AG04449 (cell line): ENCODE data around the gene RPS18.

ENCODE experiments used
- CTCF ChIA-PET: fragments of 350-600 bp; formaldehyde crosslinking; extraction: SDS; loops from one replicate; lab custom pipeline; 2021; ENCODE audit warnings: antibody characterized with exemption; lab: Yijun Ruan, JAX
- POLR2A ChIA-PET: fragments of 400-600, 350-600 bp; formaldehyde crosslinking; extraction: SDS; loops from one replicate; lab custom pipeline; 2020; ENCODE audit warnings: antibody characterized with exemption, inconsistent platforms; lab: Yijun Ruan, JAX
- DNase-seq: peaks from one replicate; pipeline ENCODE4 v3.0.0-alpha.2; 2010; ENCODE audit warnings: low read depth, low spot score
- H3K4me3 ChIP-seq: 2 replicates; pipeline ENCODE4 v1.5.1; 2011; ENCODE audit warnings: low read depth, mild to moderate bottlenecking, control low read depth, low read length
- CTCF ChIP-seq: IDR thresholded peaks from one replicate; pipeline ENCODE4 v1.5.1; 2011; ENCODE audit warnings: mild to moderate bottlenecking, moderate library complexity, low read length, control low read depth, inconsistent platforms; ENCODE audit not compliant: insufficient read depth; ENCODE audit errors: missing control alignments

The RPS18 gene

DNA sequence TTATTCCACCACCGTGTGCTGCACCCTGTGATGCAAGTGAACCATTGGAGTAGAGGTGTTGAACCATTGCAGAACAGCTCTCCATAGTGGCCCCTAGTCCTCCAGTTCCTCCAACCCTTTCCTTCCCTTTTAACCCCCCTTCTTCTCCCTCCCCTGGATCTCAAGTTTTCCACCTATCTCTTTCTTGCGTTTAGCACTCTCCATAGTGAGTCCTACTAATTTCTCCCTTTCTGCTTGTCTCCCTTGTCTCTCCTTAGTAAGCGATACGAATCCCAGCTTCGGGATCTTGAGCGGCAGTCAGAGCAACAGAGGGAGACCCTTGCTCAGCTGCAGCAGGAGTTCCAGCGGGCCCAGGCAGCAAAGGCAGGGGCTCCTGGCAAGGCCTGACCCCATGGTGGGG lies 18.6 kb downstream of the RPS18 start:
- ChIA-PET CTCF (interaction anchor here (0.6 to 7.3 kb wide), 4 partner anchors 10 to 19 kb away, joined by 3 to 52 read pairs (median 26); partner anchors contain the start of genes B3GALT4, RGL2, RPS18 and VPS52), POLR2A (interaction anchor here (1.2 kb wide), 1 partner anchor 9 kb away, joined by 3 read pairs; the partner anchor contains the start of gene RGL2)
- peak overlapping the region; percentile 94 for H3K4me3 ChIP-seq
- DNase-seq: no peak
- no peak for TF ChIP-seq CTCF

DNA sequence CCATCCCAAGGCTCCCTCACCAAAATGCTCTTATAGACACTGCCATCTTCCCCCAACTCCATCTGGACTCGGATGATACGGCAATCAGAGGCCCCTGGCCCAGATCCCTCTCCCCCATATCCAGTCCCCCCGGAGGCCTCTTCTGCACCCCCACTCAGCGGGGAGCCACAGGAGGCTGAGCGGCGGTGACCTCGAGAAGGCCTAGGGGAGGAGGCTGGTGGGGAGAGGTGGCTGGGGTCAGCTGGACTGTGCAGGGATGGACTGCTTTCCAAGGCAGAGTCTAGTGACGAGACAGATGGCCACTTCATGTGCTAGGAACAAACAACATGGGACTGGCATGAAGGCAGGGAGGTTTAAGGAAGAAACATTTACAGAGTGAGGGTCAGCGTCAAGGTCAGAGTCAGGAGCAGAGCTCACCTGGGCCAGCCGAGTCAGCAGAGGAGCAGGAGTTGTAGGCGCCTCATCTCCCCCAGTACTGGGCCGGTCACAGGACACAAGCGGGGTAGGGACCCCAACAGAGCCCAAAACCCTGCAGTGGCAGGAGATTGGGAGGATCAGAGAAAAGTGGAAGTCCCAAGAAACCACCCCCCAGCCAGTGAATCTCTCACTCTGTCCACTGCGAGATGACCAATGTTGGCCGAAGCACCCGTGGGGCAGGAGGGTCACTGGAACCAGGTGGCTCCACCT lies 21.3 kb downstream of the RPS18 start:
- no peak for TF ChIP-seq CTCF
- DNase-seq: no peak
- POLR2A ChIA-PET: no interaction called here
- CTCF ChIA-PET: interaction anchor here (2.3 to 7.3 kb wide), 2 partner anchors 7 to 16 kb away, joined by 5 to 52 read pairs; partner anchors contain the start of genes B3GALT4 and RGL2
- no peak overlapping the region for H3K4me3 ChIP-seq

- ChIA-PET POLR2A (no interaction called here), CTCF (interaction anchor here (2.3 kb wide), 1 partner anchor 17 kb away, joined by 5 read pairs; the partner anchor contains the start of gene B3GALT4)
- no peak for TF ChIP-seq CTCF
- DNase-seq: no peak
- no peak overlapping the region for H3K4me3 ChIP-seq
These were observed 22.4 kb downstream of the RPS18 start for GRCh38 chr6:33294086-33294823.

DNA sequence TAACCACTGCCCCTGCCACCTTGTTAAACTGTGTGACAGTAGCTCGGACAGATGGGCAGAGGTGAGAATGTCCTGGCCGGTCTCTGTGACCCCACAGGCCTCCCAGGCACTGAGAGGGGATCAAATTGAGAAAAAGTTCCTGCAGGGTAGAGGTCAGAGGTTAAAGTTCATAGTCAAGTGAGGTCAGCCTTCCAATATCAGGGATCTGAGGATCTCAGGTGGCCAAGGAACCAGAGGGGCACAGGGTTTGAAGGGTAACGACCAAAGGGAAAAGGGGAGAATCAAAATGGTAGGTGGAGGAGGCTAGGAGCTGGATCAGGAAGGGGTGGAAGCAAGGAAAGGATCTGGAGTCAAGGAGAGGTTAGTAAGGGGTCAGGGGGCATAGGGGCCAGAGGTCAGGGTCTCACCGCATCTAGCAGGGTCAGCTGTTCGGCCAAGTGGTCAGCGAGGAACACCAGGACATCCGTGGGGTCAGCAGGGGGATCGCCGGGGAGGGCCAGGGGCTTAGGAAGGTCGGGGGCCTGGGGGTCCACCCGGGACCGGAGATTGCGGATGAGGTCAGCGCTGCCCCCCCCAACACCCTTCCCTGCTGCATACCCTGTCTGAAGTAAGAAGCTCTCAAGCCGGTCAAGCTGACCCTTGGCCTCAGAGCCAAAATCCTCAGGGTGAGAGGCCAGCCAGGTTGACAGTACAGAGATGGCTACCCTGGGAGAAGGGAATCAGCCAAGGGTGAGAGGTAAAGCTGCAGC lies 23.9 kb downstream of the RPS18 start:
- TF ChIP-seq CTCF: no peak
- POLR2A ChIA-PET: no interaction called here
- H3K4me3 ChIP-seq: no peak overlapping the region
- CTCF ChIA-PET: no interaction called here
- DNase-seq: no peak

GRCh38 chr6:33296797-33297405 lies 25.0 kb downstream of the RPS18 start:
- ChIA-PET POLR2A (interaction anchor here (1.0 to 1.6 kb wide), 3 partner anchors 8 to 24 kb away, joined by 3 to 7 read pairs (median 4); partner anchors contain the start of genes PFDN6 and WDR46), CTCF (interaction anchor here (1.0 to 1.4 kb wide), 4 partner anchors 9 to 135 kb away, joined by 3 to 5 read pairs (median 4); no protein-coding TSS in a partner anchor)
- DNase-seq: no peak
- TF ChIP-seq CTCF: no peak
- peak overlapping the region; percentile 85 for H3K4me3 ChIP-seq
